Thyroid gland (tissue), 4 donors: ENCODE measurements around the gene SLC22A14.

Experiments
- CTCF ChIP-seq, 6 experiments: fragments of 200-600 bp in 3 of 6; fragments of 450-650 bp in 3 of 6; sonication (generic) in 3 of 6; IDR thresholded peaks; one replicate each; pipeline ENCODE4 v1.5.1; 2016 to 2019; ENCODE audit warnings: antibody characterized with exemption in 6 of 6, mild to moderate bottlenecking in 2 of 6, inconsistent platforms in 1 of 6, moderate library complexity in 1 of 6
- POLR2A ChIP-seq, 2 donors: fragments of 450-650 bp; IDR thresholded peaks; one replicate each; pipeline ENCODE4 v1.6.1; 2017; ENCODE audit warnings: antibody characterized with exemption in 2 of 2, mild to moderate bottlenecking in 2 of 2, moderate library complexity in 1 of 2

GRCh38 chr3:38297537-38297936 lies 15.4 kb downstream of the SLC22A14 start:
- no peak for TF ChIP-seq CTCF (IDR thresholded peaks at IDR 0.05)
- no peak for TF ChIP-seq POLR2A (IDR thresholded peaks at IDR 0.05)
